SK-N-SH (cell line): ENCODE measurements around the gene SSBP2. TPM values are rescaled to one million over a fixed set of nuclear protein-coding genes. Genes with fewer than 3 reads are reported as not detected.
"Not testable (repeated sequence)": the region's sequence is repeated elsewhere in the genome, so short reads cannot be mapped to it uniquely, and the experiment has no call there.

Source experiments
- CTCF ChIA-PET: fragments of 300-600, 350-600 bp; formaldehyde crosslinking; extraction: SDS; loops from one replicate; lab custom pipeline; 2021; lab: Yijun Ruan, JAX
- POLR2A ChIA-PET: fragments of 350-600 bp; sonication (Branson Sonifier 250); formaldehyde crosslinking; extraction: SDS; loops from one replicate; lab custom pipeline; 2020; ENCODE audit warnings: antibody characterized with exemption, inconsistent platforms; lab: Yijun Ruan, JAX
- DNase-seq: peaks from one replicate; pipeline ENCODE4 v3.0.0; 2012
- H2AFZ ChIP-seq: fragments of 200-600 bp; sonication (generic); 2 replicates; pipeline ENCODE4 v1.8.1; 2016; ENCODE audit warnings: antibody characterized with exemption, mild to moderate bottlenecking, low read depth
- H3F3A ChIP-seq: fragments of 200-600 bp; sonication (generic); replicated peaks from 2 replicates; pipeline ENCODE3; 2016; ENCODE audit warnings: antibody characterized with exemption, mild to moderate bottlenecking; ENCODE audit not compliant: insufficient read depth
- H3K27ac ChIP-seq, 2 experiments: fragments of 200-500 bp in 1 of 2; fragments of 200-600 bp in 1 of 2; sonication (Bioruptor generic) in 1 of 2; sonication (generic), shearing (Covaris generic) in 1 of 2; 2 replicates each; pipeline versions ENCODE4 v1.5.1 to v1.6.1; 2014 to 2016; ENCODE audit warnings: low read depth in 2 of 2, inconsistent platforms in 1 of 2, low read length in 1 of 2, mild to moderate bottlenecking in 1 of 2, mixed read lengths in 1 of 2
- H3K27me3 ChIP-seq: fragments of 200-600 bp; sonication (generic), shearing (Covaris generic); 2 replicates; pipeline ENCODE4 v1.6.1; 2016; ENCODE audit warnings: mixed run types; ENCODE audit not compliant: insufficient read depth
- H3K36me3 ChIP-seq, 2 experiments: fragments of 200-500 bp in 1 of 2; fragments of 200-600 bp in 1 of 2; sonication (Bioruptor generic) in 1 of 2; sonication (generic) in 1 of 2; replicated peaks in 1 of 2; 2 replicates each; pipeline versions ENCODE3 to v1.5.1; 2014 to 2016; ENCODE audit warnings: low read length in 1 of 2, mild to moderate bottlenecking in 1 of 2; ENCODE audit not compliant: insufficient read depth in 2 of 2, control insufficient read depth in 1 of 2
- H3K4me1 ChIP-seq, 2 experiments: fragments of 200-500 bp in 1 of 2; fragments of 200-600 bp in 1 of 2; sonication (Bioruptor generic) in 1 of 2; sonication (generic), shearing (Covaris generic) in 1 of 2; 2 replicates each; pipeline versions ENCODE4 v1.5.1 to v1.6.1; 2014 to 2016; ENCODE audit warnings: low read depth in 1 of 2, low read length in 1 of 2, mixed run types in 1 of 2; ENCODE audit not compliant: insufficient read depth in 2 of 2, control insufficient read depth in 1 of 2
- H3K4me2 ChIP-seq: fragments of 200-600 bp; sonication (generic), shearing (Covaris generic); 2 replicates; pipeline ENCODE4 v1.6.1; 2017; ENCODE audit warnings: mixed run types
- H3K4me3 ChIP-seq, 2 experiments: fragments of 200-500 bp in 1 of 2; fragments of 200-600 bp in 1 of 2; sonication (Bioruptor generic) in 1 of 2; sonication (generic), shearing (Covaris generic) in 1 of 2; 2 replicates each; pipeline versions ENCODE4 v1.5.1 to v1.8.1; 2014 to 2016; ENCODE audit warnings: low read depth in 2 of 2, inconsistent platforms in 1 of 2, low read length in 1 of 2, mild to moderate bottlenecking in 1 of 2, mixed read lengths in 1 of 2, moderate library complexity in 1 of 2
- H3K79me2 ChIP-seq: fragments of 200-600 bp; sonication (generic); 2 replicates; pipeline ENCODE4 v1.8.1; 2017; ENCODE audit warnings: mild to moderate bottlenecking; ENCODE audit not compliant: insufficient read depth
- H3K9ac ChIP-seq: fragments of 200-600 bp; sonication (generic); 2 replicates; pipeline ENCODE4 v1.6.1; 2017; ENCODE audit warnings: mixed run types
- H3K9me2 ChIP-seq: fragments of 200-600 bp; sonication (generic); 2 replicates; pipeline ENCODE4 v1.6.1; 2017; ENCODE audit warnings: mixed run types
- H3K9me3 ChIP-seq: fragments of 200-600 bp; sonication (generic); 2 replicates; pipeline ENCODE4 v1.6.1; 2017; ENCODE audit warnings: mixed run types, mild to moderate bottlenecking, moderate library complexity
- H4K20me1 ChIP-seq: fragments of 200-600 bp; sonication (generic); 2 replicates; pipeline ENCODE4 v1.6.1; 2017; ENCODE audit warnings: mild to moderate bottlenecking, mixed run types; ENCODE audit not compliant: insufficient read depth
- CHD2 ChIP-seq: fragments of 150-350 bp; IDR thresholded peaks from 2 replicates; pipeline ENCODE4 v1.6.1; 2018; ENCODE audit warnings: low read length; ENCODE audit not compliant: partially characterized antibody
- ELF1 ChIP-seq: IDR thresholded peaks from 2 replicates; pipeline ENCODE4 v1.4.0; 2012
- EP300 ChIP-seq, 2 experiments: IDR thresholded peaks; 2 replicates each; pipeline versions ENCODE4 v1.4.0 to v1.6.1; 2012; ENCODE audit warnings: borderline replicate concordance in 1 of 2, low read depth in 1 of 2, low read length in 1 of 2
- EZH2phosphoT487 ChIP-seq: fragments of 200-600 bp; sonication (generic); IDR thresholded peaks from 2 replicates; pipeline ENCODE4 v1.6.1; 2017; ENCODE audit warnings: low read depth, mixed run types, mild to moderate bottlenecking, antibody characterized with exemption, moderate library complexity, borderline replicate concordance
- FOXM1 ChIP-seq: IDR thresholded peaks from 2 replicates; pipeline ENCODE4 v1.4.0; 2012; ENCODE audit warnings: low read depth, mild to moderate bottlenecking
- GABPA ChIP-seq: IDR thresholded peaks from 2 replicates; pipeline ENCODE4 v1.4.0; 2012; ENCODE audit warnings: low read depth, mild to moderate bottlenecking
- JUND ChIP-seq: IDR thresholded peaks from 2 replicates; pipeline ENCODE4 v1.4.0; 2012
- MEF2A ChIP-seq: IDR thresholded peaks from 2 replicates; pipeline ENCODE4 v1.4.0; 2012; ENCODE audit warnings: low read depth, borderline replicate concordance
- MXI1 ChIP-seq: IDR thresholded peaks from 2 replicates; pipeline ENCODE4 v1.6.1; 2012; ENCODE audit warnings: mild to moderate bottlenecking, low read depth, low read length, improper control_type of control experiment
- POLR2AphosphoS5 ChIP-seq: IDR thresholded peaks from 2 replicates; pipeline ENCODE4 v1.6.1; 2012; ENCODE audit warnings: low read depth, low read length
- RAD21 ChIP-seq: IDR thresholded peaks from 2 replicates; pipeline ENCODE4 v1.6.1; 2012; ENCODE audit warnings: mild to moderate bottlenecking, low read length
- SMC3 ChIP-seq: IDR thresholded peaks from 2 replicates; pipeline ENCODE4 v1.6.1; 2012; ENCODE audit warnings: low read depth, low read length, improper control_type of control experiment
- TAF1 ChIP-seq: IDR thresholded peaks from 2 replicates; pipeline ENCODE4 v1.6.1; 2012; ENCODE audit warnings: low read depth, mild to moderate bottlenecking, low read length, moderate library complexity, borderline replicate concordance
- TEAD4 ChIP-seq: IDR thresholded peaks from 2 replicates; pipeline ENCODE4 v1.4.0; 2012; ENCODE audit warnings: mild to moderate bottlenecking, borderline replicate concordance; ENCODE audit not compliant: insufficient read depth
- YY1 ChIP-seq: IDR thresholded peaks from 2 replicates; pipeline ENCODE4 v1.4.0; 2012; ENCODE audit warnings: low read depth, mild to moderate bottlenecking
- WGBS: methylation state at CpG from one replicate; pipeline ENCODE4 v1.1.6; 2017; ENCODE audit warnings: low lambda C conversion rate; 5-methylcytosine and 5-hydroxymethylcytosine counted together
- polyA plus RNA-seq, 3 experiments: library from polyadenylated mRNA; depleted of rRNA; stranded (reverse); fragments of >200 nt; gene quantifications; 2 replicates each; pipeline ENCODE4 v1.2.3, GENCODE V29; 2012
- TF ChIP-seq, protein P1 (sequence below): IDR thresholded peaks from 2 replicates; pipeline ENCODE4 v1.6.1; 2012; ENCODE audit warnings: mild to moderate bottlenecking, low read depth, low read length, moderate library complexity
- TF ChIP-seq, protein P2 (sequence below): fragments of 200-600 bp; sonication (generic); IDR thresholded peaks from 2 replicates; pipeline ENCODE4 v1.6.1; 2017; ENCODE audit warnings: antibody characterized with exemption, mild to moderate bottlenecking, moderate library complexity
- TF ChIP-seq, protein P3 (sequence below): IDR thresholded peaks from 2 replicates; pipeline ENCODE4 v1.4.0; 2012; ENCODE audit warnings: low read depth, borderline replicate concordance

Gene SSBP2
- polyA plus RNA-seq, 1 of the 3 experiments (the other 2 are of a cell fraction) = 35.3 TPM

DNA sequence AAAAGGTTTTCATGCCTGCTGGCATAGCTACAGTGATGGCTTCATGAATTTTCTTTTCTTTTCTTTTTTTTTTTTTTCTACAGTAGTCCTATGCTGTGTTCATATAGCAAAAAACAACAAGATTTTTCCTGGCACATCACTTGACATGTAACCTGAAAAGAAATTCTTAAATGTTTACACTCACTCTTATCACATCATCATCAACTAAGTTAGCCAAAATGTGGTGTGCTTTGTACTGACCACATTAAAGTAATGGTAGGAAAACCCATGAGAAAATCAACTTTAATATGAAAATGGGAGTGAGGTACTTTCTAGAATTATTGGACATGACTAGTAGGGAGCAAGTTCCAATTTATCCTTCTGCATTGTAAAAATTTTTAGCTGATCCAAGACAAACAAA, 146.7 kb downstream of the SSBP2 start:
- H4K20me1 ChIP-seq = no peaks in the 10 kb centered on the region
- H3K36me3 ChIP-seq = peaks cover 0 to 15% of the 10 kb centered on the region in 2 experiments
- DNase-seq = no peak
- H3K27me3 ChIP-seq = no peaks in the 10 kb centered on the region
- H3K4me1 ChIP-seq = 0 out of 4 replicates have a peak, but pooled peaks cover 0 to 5% of the 10 kb centered on the region in 2 experiments
- H3K9me2 ChIP-seq = no peaks in the 10 kb centered on the region
- CTCF ChIA-PET = no interaction called here
- no peaks in the 10 kb centered on the region for H3K9me3 ChIP-seq
- H3K27ac ChIP-seq = no peak overlapping the region
- no peak for TF ChIP-seq MEF2A
- TF ChIP-seq GABPA = no peak
- TF ChIP-seq, protein P1, sequence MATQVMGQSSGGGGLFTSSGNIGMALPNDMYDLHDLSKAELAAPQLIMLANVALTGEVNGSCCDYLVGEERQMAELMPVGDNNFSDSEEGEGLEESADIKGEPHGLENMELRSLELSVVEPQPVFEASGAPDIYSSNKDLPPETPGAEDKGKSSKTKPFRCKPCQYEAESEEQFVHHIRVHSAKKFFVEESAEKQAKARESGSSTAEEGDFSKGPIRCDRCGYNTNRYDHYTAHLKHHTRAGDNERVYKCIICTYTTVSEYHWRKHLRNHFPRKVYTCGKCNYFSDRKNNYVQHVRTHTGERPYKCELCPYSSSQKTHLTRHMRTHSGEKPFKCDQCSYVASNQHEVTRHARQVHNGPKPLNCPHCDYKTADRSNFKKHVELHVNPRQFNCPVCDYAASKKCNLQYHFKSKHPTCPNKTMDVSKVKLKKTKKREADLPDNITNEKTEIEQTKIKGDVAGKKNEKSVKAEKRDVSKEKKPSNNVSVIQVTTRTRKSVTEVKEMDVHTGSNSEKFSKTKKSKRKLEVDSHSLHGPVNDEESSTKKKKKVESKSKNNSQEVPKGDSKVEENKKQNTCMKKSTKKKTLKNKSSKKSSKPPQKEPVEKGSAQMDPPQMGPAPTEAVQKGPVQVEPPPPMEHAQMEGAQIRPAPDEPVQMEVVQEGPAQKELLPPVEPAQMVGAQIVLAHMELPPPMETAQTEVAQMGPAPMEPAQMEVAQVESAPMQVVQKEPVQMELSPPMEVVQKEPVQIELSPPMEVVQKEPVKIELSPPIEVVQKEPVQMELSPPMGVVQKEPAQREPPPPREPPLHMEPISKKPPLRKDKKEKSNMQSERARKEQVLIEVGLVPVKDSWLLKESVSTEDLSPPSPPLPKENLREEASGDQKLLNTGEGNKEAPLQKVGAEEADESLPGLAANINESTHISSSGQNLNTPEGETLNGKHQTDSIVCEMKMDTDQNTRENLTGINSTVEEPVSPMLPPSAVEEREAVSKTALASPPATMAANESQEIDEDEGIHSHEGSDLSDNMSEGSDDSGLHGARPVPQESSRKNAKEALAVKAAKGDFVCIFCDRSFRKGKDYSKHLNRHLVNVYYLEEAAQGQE = no peak
- TF ChIP-seq POLR2AphosphoS5 = no peak
- no peak for TF ChIP-seq ELF1
- TF ChIP-seq, protein P2, sequence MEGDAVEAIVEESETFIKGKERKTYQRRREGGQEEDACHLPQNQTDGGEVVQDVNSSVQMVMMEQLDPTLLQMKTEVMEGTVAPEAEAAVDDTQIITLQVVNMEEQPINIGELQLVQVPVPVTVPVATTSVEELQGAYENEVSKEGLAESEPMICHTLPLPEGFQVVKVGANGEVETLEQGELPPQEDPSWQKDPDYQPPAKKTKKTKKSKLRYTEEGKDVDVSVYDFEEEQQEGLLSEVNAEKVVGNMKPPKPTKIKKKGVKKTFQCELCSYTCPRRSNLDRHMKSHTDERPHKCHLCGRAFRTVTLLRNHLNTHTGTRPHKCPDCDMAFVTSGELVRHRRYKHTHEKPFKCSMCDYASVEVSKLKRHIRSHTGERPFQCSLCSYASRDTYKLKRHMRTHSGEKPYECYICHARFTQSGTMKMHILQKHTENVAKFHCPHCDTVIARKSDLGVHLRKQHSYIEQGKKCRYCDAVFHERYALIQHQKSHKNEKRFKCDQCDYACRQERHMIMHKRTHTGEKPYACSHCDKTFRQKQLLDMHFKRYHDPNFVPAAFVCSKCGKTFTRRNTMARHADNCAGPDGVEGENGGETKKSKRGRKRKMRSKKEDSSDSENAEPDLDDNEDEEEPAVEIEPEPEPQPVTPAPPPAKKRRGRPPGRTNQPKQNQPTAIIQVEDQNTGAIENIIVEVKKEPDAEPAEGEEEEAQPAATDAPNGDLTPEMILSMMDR = no peak
- no peak for TF ChIP-seq EZH2phosphoT487
- no peak for TF ChIP-seq FOXM1
- TF ChIP-seq MXI1 = no peak
- TF ChIP-seq TEAD4 = no peak
- no peak for TF ChIP-seq RAD21
- TF ChIP-seq, all 33 proteins: peak for 0
- H3K4me2 ChIP-seq = no peak overlapping the region
- H3K9ac ChIP-seq = no peak overlapping the region
- H3K79me2 ChIP-seq = no peaks in the 10 kb centered on the region; the same call in 1 of the 2 replicates
- H2AFZ ChIP-seq = no peak overlapping the region
- POLR2A ChIA-PET = no interaction called here
- H3F3A ChIP-seq = no peaks in the 10 kb centered on the region
- no peak overlapping the region for H3K4me3 ChIP-seq

DNA sequence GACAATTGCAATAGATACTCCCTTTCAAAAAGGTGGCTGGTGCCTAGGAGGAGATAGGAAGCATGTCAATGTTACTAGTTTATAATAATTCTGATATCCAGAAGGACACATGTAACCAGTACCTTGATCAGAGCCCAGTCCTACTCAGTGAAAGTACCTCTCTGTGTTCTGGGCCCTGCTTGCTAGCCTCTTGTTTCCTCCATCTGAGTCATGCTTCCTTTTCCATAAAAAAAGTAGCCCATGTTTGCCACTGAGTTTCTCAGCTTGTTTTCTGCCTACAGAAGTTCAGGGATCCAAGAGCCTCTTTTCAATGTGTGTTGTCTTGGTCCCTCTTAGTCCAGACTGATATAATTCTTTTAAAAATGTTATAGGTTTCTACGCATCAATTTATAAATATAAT, 149.0 kb downstream of the SSBP2 start:
- no peak for TF ChIP-seq TEAD4
- TF ChIP-seq CHD2 = no peak
- TF ChIP-seq EP300 (IDR thresholded peaks at IDR 0.05; ENCODE audit: borderline replicate concordance in 1 of 2, low read depth in 1 of 2, low read length in 1 of 2) = no peak
- no peak for TF ChIP-seq YY1
- TF ChIP-seq MEF2A = no peak
- TF ChIP-seq, protein P3, sequence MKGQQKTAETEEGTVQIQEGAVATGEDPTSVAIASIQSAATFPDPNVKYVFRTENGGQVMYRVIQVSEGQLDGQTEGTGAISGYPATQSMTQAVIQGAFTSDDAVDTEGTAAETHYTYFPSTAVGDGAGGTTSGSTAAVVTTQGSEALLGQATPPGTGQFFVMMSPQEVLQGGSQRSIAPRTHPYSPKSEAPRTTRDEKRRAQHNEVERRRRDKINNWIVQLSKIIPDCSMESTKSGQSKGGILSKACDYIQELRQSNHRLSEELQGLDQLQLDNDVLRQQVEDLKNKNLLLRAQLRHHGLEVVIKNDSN = no peak
- 0 out of 2 replicates have a peak, but pooled peaks have one; percentile 6 for TF ChIP-seq JUND
- TF ChIP-seq TAF1 = no peak
- TF ChIP-seq SMC3 = no peak
- Histone ChIP-seq H3K4me3 (no peak overlapping the region), H3K79me2 (no peaks in the 10 kb centered on the region; the same call in 1 of the 2 replicates), H3K4me2 (no peak overlapping the region), H3K36me3 (peaks cover 0 to 23% of the 10 kb centered on the region in 2 experiments), H3K27ac (no peak overlapping the region), H2AFZ (no peak overlapping the region), H3K9me2 (no peaks in the 10 kb centered on the region), H3F3A (no peaks in the 10 kb centered on the region), H4K20me1 (no peaks in the 10 kb centered on the region), H3K4me1 (0 out of 4 replicates have a peak, but pooled peaks cover 0 to 5% of the 10 kb centered on the region in 2 experiments), H3K27me3 (no peaks in the 10 kb centered on the region), H3K9me3 (peaks cover 3% of the 10 kb centered on the region; the same call in 1 of the 2 replicates), H3K9ac (no peak overlapping the region)
- ChIA-PET CTCF (no interaction called here), POLR2A (no interaction called here)
- 94% methylated on average over 1 of the region's 1 CpG for WGBS
- DNase-seq = no peak

DNA sequence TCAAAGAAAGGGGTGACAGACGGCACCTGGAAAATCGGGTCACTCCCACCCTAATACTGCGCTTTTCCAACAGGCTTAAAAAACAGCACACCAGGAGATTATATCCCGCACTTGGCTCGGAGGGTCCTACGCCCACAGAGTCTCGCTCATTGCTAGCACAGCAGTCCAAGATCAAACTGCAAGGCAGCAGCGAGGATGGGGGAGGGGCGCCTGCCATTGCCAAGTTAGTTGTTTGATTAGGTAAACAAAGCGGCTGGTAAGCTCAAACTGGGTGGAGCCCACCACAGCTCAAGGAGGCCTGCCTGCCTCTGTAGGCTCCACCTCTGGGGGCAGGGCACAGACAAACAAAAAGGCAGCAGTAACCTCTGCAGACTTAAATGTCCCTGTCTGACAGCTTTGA, 158.8 kb downstream of the SSBP2 start:
- not testable (repeated sequence) for H2AFZ ChIP-seq

More for the DNA sequence above, 158.8 kb downstream of the SSBP2 start:
- H3K27me3 ChIP-seq, H3K9ac ChIP-seq, H3K9me3 ChIP-seq, H3K4me2 ChIP-seq, H3K9me2 ChIP-seq, DNase-seq, H3K27ac ChIP-seq, H3K79me2 ChIP-seq, H3K36me3 ChIP-seq, H4K20me1 ChIP-seq, CTCF ChIA-PET, H3F3A ChIP-seq, H3K4me1 ChIP-seq, POLR2A ChIA-PET, H3K4me3 ChIP-seq: not testable (repeated sequence)
- 100% methylated on average over 1 of the region's 10 CpGs for WGBS
